Smooth muscle cell (in vitro differentiated cells): Measurements from ENCODE around the gene A1BG. TPM values are rescaled to one million over a fixed set of nuclear protein-coding genes. Genes with fewer than 3 reads are reported as not detected.

Experiments used
- DNase-seq: peaks from one replicate; lab custom pipeline; 2025; ENCODE audit not compliant: unreplicated experiment; lab: John Stamatoyannopoulos, UW
- H2AFZ ChIP-seq: fragments of 200-600 bp; sonication (generic); 2 replicates; pipeline ENCODE4 v1.6.0; 2016; ENCODE audit warnings: antibody characterized with exemption, low read depth, mild to moderate bottlenecking
- H3F3A ChIP-seq: fragments of 200-600 bp; sonication (generic); 2 replicates; pipeline ENCODE4 v1.6.0; 2017; ENCODE audit warnings: antibody characterized with exemption, low read depth
- H3K27ac ChIP-seq: fragments of 200-600 bp; sonication (generic); 2 replicates; pipeline ENCODE4 v1.5.1; 2016; ENCODE audit warnings: low read depth, mild to moderate bottlenecking
- H3K27me3 ChIP-seq: fragments of 200-600 bp; sonication (generic); 2 replicates; pipeline ENCODE4 v1.6.1; 2016; ENCODE audit warnings: low read depth, mild to moderate bottlenecking
- H3K36me3 ChIP-seq: fragments of 200-600 bp; sonication (generic); 2 replicates; pipeline ENCODE4 v1.5.1; 2016; ENCODE audit warnings: low read depth
- H3K4me1 ChIP-seq: fragments of 200-600 bp; sonication (generic); 2 replicates; pipeline ENCODE4 v1.5.1; 2016; ENCODE audit warnings: low read depth
- H3K4me2 ChIP-seq: fragments of 200-600 bp; sonication (generic); 2 replicates; pipeline ENCODE4 v1.6.0; 2016; ENCODE audit warnings: mild to moderate bottlenecking
- H3K4me3 ChIP-seq: fragments of 200-600 bp; sonication (generic); 2 replicates; pipeline ENCODE4 v1.5.1; 2016; ENCODE audit warnings: mild to moderate bottlenecking
- H3K79me2 ChIP-seq: fragments of 200-600 bp; sonication (generic); 2 replicates; pipeline ENCODE4 v1.6.0; 2016; ENCODE audit warnings: low read depth, mild to moderate bottlenecking
- H3K9ac ChIP-seq: fragments of 200-600 bp; sonication (generic); 2 replicates; pipeline ENCODE4 v1.6.0; 2016; ENCODE audit warnings: low read depth
- H3K9me3 ChIP-seq: fragments of 200-600 bp; sonication (generic); replicated peaks from 2 replicates; pipeline ENCODE4 v1.5.1; 2016; ENCODE audit warnings: low read depth
- H4K20me1 ChIP-seq: fragments of 200-600 bp; sonication (generic); 2 replicates; pipeline ENCODE4 v1.6.0; 2016; ENCODE audit warnings: low read depth
- WGBS: methylation state at CpG from one replicate; pipeline ENCODE4 v1.1.7; 2016; ENCODE audit warnings: low lambda C conversion rate; 5-methylcytosine and 5-hydroxymethylcytosine counted together
- polyA plus RNA-seq: library from polyadenylated mRNA; unstranded; fragments of >200 nt; fragmentation: Nextera tagmentation; extraction: Ambion mirVana; gene quantifications from 2 replicates; pipeline ENCODE4 v1.2.1, GENCODE V29; 2016
- total RNA-seq: library from RNA; depleted of rRNA; stranded (reverse); fragments of >200 nt; gene quantifications from 2 replicates; pipeline ENCODE4 v1.2.3, GENCODE V29; 2014
- TF ChIP-seq, protein P1 (sequence below): fragments of 200-600 bp; sonication (generic); IDR thresholded peaks from 2 replicates; pipeline ENCODE4 v1.5.1; 2017; ENCODE audit warnings: borderline replicate concordance, mild to moderate bottlenecking, antibody characterized with exemption; ENCODE audit not compliant: insufficient read depth, poor library complexity, severe bottlenecking

A1BG gene
- total and polyA plus RNA-seq, 2 experiments from 2014 or later, result 77.8 to 133 TPM

DNA sequence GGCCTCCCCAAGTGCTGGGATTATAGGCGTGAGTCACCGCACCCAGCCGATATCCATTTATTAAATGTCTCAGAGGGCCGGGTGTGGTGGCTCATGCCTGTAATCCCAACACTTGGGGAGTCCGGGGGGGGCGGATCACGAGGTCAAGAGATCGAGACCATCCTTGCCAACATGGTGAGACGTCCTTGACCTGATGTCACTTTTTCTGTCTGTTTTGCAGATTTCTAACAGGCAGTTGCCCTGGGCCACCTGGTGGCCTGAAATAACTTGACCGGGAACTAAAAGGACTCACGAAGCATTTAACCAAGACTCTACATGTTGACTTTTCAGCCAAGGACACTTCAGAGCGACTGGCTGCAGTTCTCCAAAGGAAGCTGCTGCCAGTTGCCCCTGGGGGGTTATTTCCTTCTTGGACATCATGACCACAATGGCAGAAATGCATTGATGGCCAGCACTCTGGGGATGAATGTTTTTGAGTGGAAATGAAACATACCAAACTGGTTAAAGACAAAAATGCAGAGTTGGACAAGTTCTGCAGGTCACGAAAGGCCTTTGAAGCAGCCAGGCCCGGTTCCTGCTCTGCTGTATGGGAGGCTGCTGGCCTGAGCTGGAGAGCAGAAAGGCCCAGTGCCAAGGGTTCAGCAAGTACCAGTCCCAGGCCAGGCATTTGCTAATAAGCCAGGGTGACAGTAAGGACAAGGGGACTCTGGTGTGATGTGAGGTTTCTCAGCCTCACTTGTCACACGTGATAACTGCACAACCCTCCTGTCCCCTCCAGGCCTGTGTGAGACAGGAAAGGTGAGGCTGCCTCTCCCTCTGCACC, 19.2 kb upstream of the A1BG start:
- Histone ChIP-seq H3K27ac (no peak overlapping the region), H4K20me1 (no peaks in the 10 kb centered on the region), H2AFZ (no peak overlapping the region), H3K9ac (no peak overlapping the region), H3K4me3 (no peak overlapping the region), H3K36me3 (no peaks in the 10 kb centered on the region), H3K79me2 (no peaks in the 10 kb centered on the region), H3K27me3 (no peaks in the 10 kb centered on the region), H3K4me2 (no peak overlapping the region), H3K4me1 (no peaks in the 10 kb centered on the region), H3K9me3 (no peaks in the 10 kb centered on the region), H3F3A (no peaks in the 10 kb centered on the region)
- TF ChIP-seq, protein P1, sequence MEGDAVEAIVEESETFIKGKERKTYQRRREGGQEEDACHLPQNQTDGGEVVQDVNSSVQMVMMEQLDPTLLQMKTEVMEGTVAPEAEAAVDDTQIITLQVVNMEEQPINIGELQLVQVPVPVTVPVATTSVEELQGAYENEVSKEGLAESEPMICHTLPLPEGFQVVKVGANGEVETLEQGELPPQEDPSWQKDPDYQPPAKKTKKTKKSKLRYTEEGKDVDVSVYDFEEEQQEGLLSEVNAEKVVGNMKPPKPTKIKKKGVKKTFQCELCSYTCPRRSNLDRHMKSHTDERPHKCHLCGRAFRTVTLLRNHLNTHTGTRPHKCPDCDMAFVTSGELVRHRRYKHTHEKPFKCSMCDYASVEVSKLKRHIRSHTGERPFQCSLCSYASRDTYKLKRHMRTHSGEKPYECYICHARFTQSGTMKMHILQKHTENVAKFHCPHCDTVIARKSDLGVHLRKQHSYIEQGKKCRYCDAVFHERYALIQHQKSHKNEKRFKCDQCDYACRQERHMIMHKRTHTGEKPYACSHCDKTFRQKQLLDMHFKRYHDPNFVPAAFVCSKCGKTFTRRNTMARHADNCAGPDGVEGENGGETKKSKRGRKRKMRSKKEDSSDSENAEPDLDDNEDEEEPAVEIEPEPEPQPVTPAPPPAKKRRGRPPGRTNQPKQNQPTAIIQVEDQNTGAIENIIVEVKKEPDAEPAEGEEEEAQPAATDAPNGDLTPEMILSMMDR, result no peak
- no peak for DNase-seq
- WGBS, result 76% methylated on average over 15 of the region's 15 CpGs

GRCh38 chr19:58368561-58369360, 15.5 kb upstream of the A1BG start:
- H3K4me1 ChIP-seq, result no peaks in the 10 kb centered on the region
- no peak overlapping the region for H3K4me3 ChIP-seq
- H3K27ac ChIP-seq, result no peak overlapping the region
- no peak overlapping the region for H3K4me2 ChIP-seq
- no peak overlapping the region for H2AFZ ChIP-seq
- DNase-seq, result no peak
- no peaks in the 10 kb centered on the region for H3K36me3 ChIP-seq
- WGBS, result 97% methylated on average over 59 of the region's 68 CpGs
- H3K9me3 ChIP-seq, result no peaks in the 10 kb centered on the region
- no peaks in the 10 kb centered on the region for H4K20me1 ChIP-seq
- TF ChIP-seq, protein P1, result no peak
- no peak overlapping the region for H3K9ac ChIP-seq
- no peaks in the 10 kb centered on the region for H3K27me3 ChIP-seq
- no peaks in the 10 kb centered on the region for H3K79me2 ChIP-seq
- no peaks in the 10 kb centered on the region for H3F3A ChIP-seq

GRCh38 chr19:58367698-58368454, 14.6 kb upstream of the A1BG start:
- Histone ChIP-seq H3K9me3 (no peaks in the 10 kb centered on the region), H3K4me3 (no peak overlapping the region), H3K4me2 (no peak overlapping the region), H3F3A (no peaks in the 10 kb centered on the region), H3K79me2 (no peaks in the 10 kb centered on the region), H3K9ac (no peak overlapping the region), H3K27me3 (no peaks in the 10 kb centered on the region), H2AFZ (no peak overlapping the region), H3K4me1 (no peaks in the 10 kb centered on the region), H4K20me1 (no peaks in the 10 kb centered on the region), H3K27ac (no peak overlapping the region), H3K36me3 (no peaks in the 10 kb centered on the region)
- TF ChIP-seq, protein P1, result no peak
- WGBS, result 97% methylated on average over 97 of the region's 106 CpGs
- DNase-seq, result no peak
